Keratinocyte (primary cell): ENCODE measurements around the gene KLHL9. TPM values are rescaled to one million over a fixed set of nuclear protein-coding genes. Genes with fewer than 3 reads are reported as not detected.

Experiments used
- DNase-seq: peaks from one replicate; pipeline ENCODE4 v3.0.0-alpha.2; 2011; ENCODE audit warnings: low read depth, missing footprints, low spot score
- FAIRE-seq: peaks from 2 replicates; lab custom pipeline; 2011; peaks lifted over from hg19 to GRCh38; lab: Jason Lieb, UNC
- H2AFZ ChIP-seq: 2 replicates; pipeline ENCODE4 v1.6.0; 2012; ENCODE audit warnings: low read length, control low read depth, inconsistent platforms; ENCODE audit not compliant: control insufficient read depth
- H3K27ac ChIP-seq: 2 replicates; pipeline ENCODE4 v1.5.1; 2011; ENCODE audit warnings: low read length; ENCODE audit not compliant: control insufficient read depth, insufficient read depth
- H3K27me3 ChIP-seq: 3 replicates; pipeline ENCODE4 v1.6.0; 2011; ENCODE audit warnings: low read length; ENCODE audit not compliant: control insufficient read depth, insufficient read depth; ENCODE audit errors: extremely low read depth
- H3K36me3 ChIP-seq, 2 experiments: 2 replicates in 1 of 2; 3 replicates in 1 of 2; pipeline ENCODE4 v1.5.1; 2011; ENCODE audit warnings: low read length in 2 of 2, mild to moderate bottlenecking in 1 of 2; ENCODE audit not compliant: control insufficient read depth in 2 of 2, insufficient read depth in 2 of 2; ENCODE audit errors: extremely low read depth in 1 of 2
- H3K4me1 ChIP-seq: 3 replicates; pipeline ENCODE4 v1.5.1; 2011; ENCODE audit warnings: low read length; ENCODE audit not compliant: control insufficient read depth, insufficient read depth; ENCODE audit errors: extremely low read depth
- H3K4me2 ChIP-seq: 3 replicates; pipeline ENCODE4 v1.6.0; 2011; ENCODE audit warnings: low read depth, low read length; ENCODE audit not compliant: control insufficient read depth, insufficient read depth; ENCODE audit errors: extremely low read depth
- H3K4me3 ChIP-seq, 3 experiments: fragments of 200-600 bp in 1 of 3; sonication (generic) in 1 of 3; 2 replicates in 2 of 3; 3 replicates in 1 of 3; pipeline ENCODE4 v1.5.1; 2011 to 2016; ENCODE audit warnings: low read length in 3 of 3, mild to moderate bottlenecking in 3 of 3, control low read depth in 2 of 3, inconsistent platforms in 1 of 3, low read depth in 1 of 3, mixed read lengths in 1 of 3, mixed run types in 1 of 3, moderate library complexity in 1 of 3; ENCODE audit not compliant: control insufficient read depth in 2 of 3, insufficient read depth in 2 of 3; ENCODE audit errors: extremely low read depth in 1 of 3
- H3K79me2 ChIP-seq: 2 replicates; pipeline ENCODE4 v1.6.0; 2012; ENCODE audit warnings: low read length; ENCODE audit not compliant: control insufficient read depth, insufficient read depth
- H3K9ac ChIP-seq: 3 replicates; pipeline ENCODE4 v1.6.0; 2011; ENCODE audit warnings: low read length; ENCODE audit not compliant: control insufficient read depth, insufficient read depth; ENCODE audit errors: extremely low read depth
- H3K9me1 ChIP-seq: 3 replicates; pipeline ENCODE4 v1.6.0; 2011; ENCODE audit warnings: low read length; ENCODE audit not compliant: control insufficient read depth, insufficient read depth; ENCODE audit errors: extremely low read depth
- H3K9me3 ChIP-seq: 2 replicates; pipeline ENCODE4 v1.5.1; 2012; ENCODE audit warnings: low read depth, low read length; ENCODE audit not compliant: control insufficient read depth
- H4K20me1 ChIP-seq: 3 replicates; pipeline ENCODE4 v1.6.0; 2011; ENCODE audit warnings: low read length; ENCODE audit not compliant: control insufficient read depth, insufficient read depth; ENCODE audit errors: extremely low read depth
- CTCF ChIP-seq, 3 experiments: IDR thresholded peaks in 1 of 3; conservative IDR thresholded peaks in 1 of 3; optimal IDR thresholded peaks in 1 of 3; 2 replicates in 2 of 3; 3 replicates in 1 of 3; pipeline versions ENCODE3 to v1.5.1; 2011; ENCODE audit warnings: low read length in 3 of 3, mild to moderate bottlenecking in 3 of 3, moderate library complexity in 2 of 3, control low read depth in 1 of 3, inconsistent platforms in 1 of 3; ENCODE audit not compliant: insufficient read depth in 2 of 3; ENCODE audit errors: extremely low read depth in 1 of 3
- EZH2 ChIP-seq: IDR thresholded peaks from one replicate; pipeline ENCODE4 v1.6.1; 2012; ENCODE audit warnings: inconsistent platforms, mild to moderate bottlenecking, low read length, moderate library complexity
- dilution Hi-C: fragments of 300-500 bp; cut with MboI; formaldehyde crosslinking; loops from one replicate; pipeline ENCODE4 v1.7.0; 2020; ENCODE audit warnings: low sequenced_read_pairs; ENCODE audit not compliant: extremely low pct_ligation_motif_present
- polyA plus RNA-seq, 5 experiments: library from polyadenylated mRNA; depleted of rRNA in 3 of 5; stranded (reverse) in 3 of 5; stranded (forward) in 1 of 5; unstranded in 1 of 5; fragments of >200 nt; gene quantifications; 1 replicate in 1 of 5; 2 replicates in 3 of 5; 3 replicates in 1 of 5; pipeline versions ENCODE4 v1.2.1 to v1.2.3, GENCODE V29; 2011 to 2012; ENCODE audit warnings: missing spikeins in 2 of 5, low read depth in 1 of 5, low replicate concordance in 1 of 5

Gene KLHL9
- polyA plus RNA-seq, 1 donor (not counting 4 experiments of a cell fraction or from before 2014, with no cell fraction given) = 18.7 TPM

DNA sequence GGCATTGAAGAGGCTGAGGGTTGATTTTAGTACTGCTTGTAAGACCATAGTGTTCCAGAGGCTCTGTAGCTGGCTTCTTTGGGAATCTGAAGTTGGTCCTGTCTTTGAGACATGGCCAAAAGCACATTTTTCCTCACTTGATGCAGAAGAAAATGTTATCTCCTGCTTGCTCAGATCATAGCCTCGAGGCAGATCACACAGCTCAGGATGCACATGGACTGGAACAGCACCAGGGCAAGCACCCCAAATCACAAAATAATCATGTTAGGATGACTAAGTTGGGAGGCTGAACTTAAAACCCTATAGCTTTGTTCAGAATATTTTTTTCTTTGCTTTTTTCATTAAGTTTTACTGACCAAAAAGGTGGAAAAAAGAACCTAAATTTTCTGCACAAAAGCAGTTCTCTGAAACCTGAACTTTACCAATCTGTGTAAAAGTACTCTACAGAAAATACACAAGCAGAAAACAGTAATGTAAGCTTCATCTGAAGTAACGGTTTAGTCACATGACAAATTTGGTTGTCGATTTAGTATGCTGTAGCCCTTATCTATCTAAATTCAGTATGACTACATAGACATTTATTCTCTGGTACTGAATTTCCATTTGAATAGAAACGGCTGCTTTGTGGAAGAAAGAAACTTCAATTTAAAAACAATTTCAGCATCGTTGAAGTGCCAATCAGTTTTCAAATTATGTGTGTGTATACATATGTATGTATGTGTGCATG lies 3.4 kb downstream of the KLHL9 start:
- H3K27me3 ChIP-seq = no peaks in the 10 kb centered on the region
- no peak overlapping the region for H3K9ac ChIP-seq
- dilution Hi-C loops = no loop called here
- TF ChIP-seq CTCF (optimal IDR thresholded peaks at IDR 0.05 in 1 of 3, IDR thresholded peaks at IDR 0.05 in 1 of 3, conservative IDR thresholded peaks at IDR 0.05 in 1 of 3; ENCODE audit: extremely low read depth in 1 of 3, insufficient read depth in 2 of 3, low read length in 3 of 3) (no peak), EZH2 (no peak)
- H3K9me1 ChIP-seq = no peaks in the 10 kb centered on the region
- peak overlapping the region; percentile 47 for H3K4me2 ChIP-seq
- H3K36me3 ChIP-seq = peaks cover 0 to 7% of the 10 kb centered on the region in 2 experiments
- peak; percentile 83 for FAIRE-seq
- peaks cover 72% of the 10 kb centered on the region for H3K79me2 ChIP-seq
- H4K20me1 ChIP-seq = no peaks in the 10 kb centered on the region
- H3K9me3 ChIP-seq = no peaks in the 10 kb centered on the region
- H3K27ac ChIP-seq = no peak overlapping the region
- H3K4me1 ChIP-seq = peaks cover 21% of the 10 kb centered on the region
- no peak for DNase-seq
- no peak overlapping the region for H3K4me3 ChIP-seq
- no peak overlapping the region for H2AFZ ChIP-seq

GRCh38 chr9:21326526-21327139 lies 8.6 kb downstream of the KLHL9 start:
- peaks cover 6% of the 10 kb centered on the region for H3K4me1 ChIP-seq
- H4K20me1 ChIP-seq = no peaks in the 10 kb centered on the region
- H3K79me2 ChIP-seq = peaks cover 37% of the 10 kb centered on the region
- no peaks in the 10 kb centered on the region for H3K9me1 ChIP-seq
- dilution Hi-C loops = no loop called here
- no peak overlapping the region for H2AFZ ChIP-seq
- DNase-seq (peak; percentile 25), FAIRE-seq (peak; percentile 91)
- H3K4me2 ChIP-seq = no peak overlapping the region
- peaks cover 5% of the 10 kb centered on the region in 2 experiments for H3K36me3 ChIP-seq
- no peak overlapping the region for H3K4me3 ChIP-seq
- no peak overlapping the region for H3K27ac ChIP-seq
- no peaks in the 10 kb centered on the region for H3K9me3 ChIP-seq
- peak; percentile 25 to 50 (median 44) for TF ChIP-seq CTCF (optimal IDR thresholded peaks at IDR 0.05 in 1 of 3, IDR thresholded peaks at IDR 0.05 in 1 of 3, conservative IDR thresholded peaks at IDR 0.05 in 1 of 3; ENCODE audit: extremely low read depth in 1 of 3, insufficient read depth in 2 of 3, low read length in 3 of 3)
- no peak for TF ChIP-seq EZH2
- H3K27me3 ChIP-seq = no peaks in the 10 kb centered on the region
- no peak overlapping the region for H3K9ac ChIP-seq
